HG03280 (cell line): ENCODE measurements around the gene FUT7.

Source experiments
- ATAC-seq: cut with Tn5 transposase; IDR thresholded peaks from one replicate; pipeline ENCODE4 v1.9.1; 2021; ENCODE audit warnings: mild to moderate bottlenecking, moderate library complexity; ENCODE audit not compliant: unreplicated experiment

The FUT7 gene

DNA sequence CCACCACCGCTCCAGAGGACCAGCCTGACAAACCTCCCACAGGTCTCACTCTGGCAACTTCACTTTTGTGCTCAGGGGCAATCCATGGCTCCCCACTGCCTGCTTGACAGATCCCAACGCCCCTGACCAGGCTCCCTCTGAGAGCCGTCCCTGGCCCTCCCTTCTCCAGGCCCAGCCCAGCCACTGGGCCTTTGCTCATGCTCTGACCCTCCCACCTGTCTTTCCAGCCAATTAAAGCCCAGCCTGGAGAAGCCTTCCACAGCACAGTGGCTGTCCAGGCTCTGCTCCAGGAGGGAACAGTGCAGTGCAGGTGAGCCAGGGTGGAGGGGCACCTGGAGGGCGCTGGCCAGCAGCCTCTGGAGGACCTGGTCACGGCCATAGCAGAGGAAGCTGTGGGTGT, 18.7 kb upstream of the FUT7 start:
- ATAC-seq: no peak

DNA sequence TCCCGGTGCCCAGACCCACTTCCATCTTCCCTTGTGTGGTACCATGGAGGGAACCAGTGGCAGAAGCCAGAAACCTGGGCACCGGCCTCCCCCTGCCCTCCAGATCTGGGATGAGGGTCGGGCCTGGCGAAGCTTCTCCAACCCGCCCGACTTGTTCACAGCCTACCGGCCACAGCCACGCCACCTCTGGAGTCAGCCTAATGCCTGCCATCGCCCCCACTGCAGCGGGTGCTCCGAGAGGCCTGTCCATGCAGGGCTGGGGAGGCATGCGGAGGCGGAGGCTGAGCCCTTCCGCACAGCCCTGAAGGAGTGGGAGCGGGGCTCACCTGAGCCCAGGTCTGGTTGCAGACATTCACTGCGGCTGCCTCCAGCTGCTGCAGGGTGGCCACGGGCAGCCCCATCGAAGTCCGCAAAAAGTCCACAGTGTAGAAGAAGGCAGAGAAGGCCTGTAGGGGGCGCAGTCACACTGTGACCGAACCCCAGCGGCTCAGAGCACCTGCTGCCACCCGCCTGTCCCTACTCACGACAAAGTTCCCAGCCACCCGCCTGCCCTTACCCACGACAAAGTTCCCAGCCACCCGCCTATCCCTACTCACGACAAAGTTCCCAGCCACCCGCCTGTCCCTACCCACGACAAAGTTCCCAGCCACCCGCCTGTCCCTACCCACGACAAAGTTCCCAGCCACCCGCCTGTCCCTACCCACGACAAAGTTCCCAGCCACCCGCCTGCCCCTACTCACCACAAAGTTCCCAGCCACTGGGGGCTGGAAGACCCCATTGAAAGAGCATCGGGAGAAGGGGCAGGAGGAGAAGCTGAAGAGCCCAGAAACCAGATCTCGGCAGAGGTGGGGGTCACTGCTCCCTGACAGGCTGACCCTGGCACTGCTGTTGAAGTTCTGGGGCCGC, 17.9 kb upstream of the FUT7 start:
- ATAC-seq: no peak

DNA sequence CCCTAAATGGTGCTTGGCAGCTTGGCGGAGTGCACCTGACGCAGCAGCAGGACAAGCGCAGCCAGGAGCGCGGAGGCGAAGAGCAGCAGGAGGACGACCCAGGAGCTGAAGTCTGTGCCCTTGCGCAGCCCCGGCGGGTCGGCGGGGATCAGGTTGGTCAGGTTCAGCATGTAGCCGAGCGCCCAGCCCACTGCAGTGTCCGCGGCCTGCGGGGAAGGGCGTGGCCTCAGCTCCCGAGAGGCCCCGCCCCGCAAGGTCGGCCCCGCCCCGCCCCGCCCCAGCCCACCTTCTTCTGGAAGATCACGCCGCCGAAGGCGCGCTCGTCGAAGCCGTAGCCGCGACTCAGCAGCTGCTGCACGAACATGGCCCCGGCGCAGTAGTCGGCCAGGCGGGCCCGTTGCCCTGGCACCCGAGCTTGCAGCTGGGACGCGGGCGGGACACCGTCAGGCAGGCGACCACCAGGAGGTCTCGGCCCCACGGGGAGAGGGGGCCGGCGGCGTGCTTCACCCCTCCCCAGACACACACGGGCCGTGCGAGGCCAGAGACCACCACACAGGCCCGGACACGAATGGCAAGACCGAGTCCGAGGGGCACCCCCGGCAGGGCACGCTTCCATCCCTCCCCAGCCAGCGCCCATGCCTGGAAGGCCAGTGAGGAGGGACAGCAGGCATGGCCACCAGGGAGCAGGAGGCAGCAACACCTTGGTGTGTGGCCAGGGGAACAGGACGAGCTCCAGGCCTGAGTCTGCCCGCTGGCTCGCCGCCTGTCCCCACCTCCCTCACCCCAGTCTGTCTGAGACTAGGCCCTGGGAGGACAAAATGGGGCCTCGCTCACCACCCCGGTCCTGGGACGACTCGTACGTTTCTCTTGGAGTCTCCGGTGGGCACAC, 17.0 kb upstream of the FUT7 start:
- no peak for ATAC-seq

DNA sequence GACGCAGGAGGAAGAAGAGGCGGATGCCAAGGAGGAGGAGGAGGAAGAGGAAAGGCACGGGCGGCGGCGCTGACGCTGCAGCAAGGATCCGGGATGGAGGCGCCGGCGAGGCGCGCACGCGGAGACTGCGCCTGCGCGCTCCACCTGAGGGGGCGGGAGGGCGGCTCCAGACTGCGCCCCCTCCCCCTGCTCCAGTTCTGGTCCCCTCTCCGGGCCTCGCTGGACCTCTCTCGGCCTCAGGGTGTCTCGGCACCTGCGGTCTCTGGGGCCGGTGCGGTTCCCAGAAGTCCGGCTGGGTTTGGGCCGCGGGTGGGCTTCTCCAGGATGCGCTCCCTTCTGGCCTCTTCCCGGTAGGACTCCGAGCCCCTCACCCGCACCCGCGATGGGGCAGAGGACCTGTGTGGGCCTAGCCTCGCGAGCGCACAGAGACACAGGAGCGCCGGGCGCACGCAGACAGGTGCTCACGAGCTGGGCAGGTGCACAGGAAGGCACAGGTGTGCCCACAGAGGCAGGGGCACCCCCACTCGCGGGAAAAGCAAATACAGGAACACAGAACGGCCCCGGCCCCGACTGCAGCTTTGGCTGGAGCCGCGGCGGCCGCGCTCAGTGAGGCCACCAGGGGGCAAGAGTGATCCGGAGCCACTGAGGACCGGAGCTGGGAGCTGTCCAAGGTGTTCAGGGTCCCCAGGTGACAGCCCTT, 14.3 kb upstream of the FUT7 start, which contains the start of gene NPDC1:
Gene NPDC1, minus strand, starts transcription at position 90 of the 700 bp plus-strand sequence. CDS start 188 bp downstream, outside the sequence.
- ATAC-seq: no peak

DNA sequence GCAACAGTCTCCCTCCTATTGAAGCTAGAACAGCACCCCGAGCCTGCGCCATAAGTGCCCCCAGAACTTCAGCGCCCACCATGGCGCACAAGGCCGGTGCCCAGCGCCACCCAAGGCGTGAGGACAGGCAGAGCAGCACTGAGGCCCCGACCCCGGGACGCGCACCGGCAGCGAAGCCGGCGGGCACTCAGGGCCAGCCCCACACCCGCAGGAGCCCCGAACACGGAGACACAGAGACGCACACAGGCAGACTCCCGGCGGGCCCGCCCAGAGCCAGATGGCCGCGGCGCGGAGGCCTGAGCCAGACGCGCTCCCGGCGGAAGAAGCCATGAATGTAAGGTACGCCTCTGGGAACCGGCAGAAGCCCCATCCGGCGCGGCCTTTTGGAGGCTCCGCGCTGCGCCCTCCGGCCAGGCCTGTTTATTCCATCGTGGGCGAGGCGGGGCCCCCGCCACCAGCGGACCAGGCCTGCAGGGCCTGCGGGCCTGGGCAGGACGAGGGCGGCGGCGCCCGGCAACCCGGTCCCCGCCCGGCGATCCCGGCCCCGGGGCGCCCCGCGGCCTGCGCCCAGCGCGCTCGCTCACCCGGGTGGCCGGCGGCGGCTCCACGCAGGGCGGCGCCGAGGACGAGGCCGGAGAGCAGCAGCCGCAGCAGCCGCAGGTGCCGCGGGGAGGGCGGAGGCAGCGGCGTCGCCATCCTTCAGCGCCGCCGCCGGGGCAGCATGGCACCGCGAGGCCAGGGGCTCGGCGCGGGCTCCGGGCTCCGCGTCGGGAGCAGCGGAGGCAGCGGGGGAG, 13.6 kb upstream of the FUT7 start:
- ATAC-seq: no peak

DNA sequence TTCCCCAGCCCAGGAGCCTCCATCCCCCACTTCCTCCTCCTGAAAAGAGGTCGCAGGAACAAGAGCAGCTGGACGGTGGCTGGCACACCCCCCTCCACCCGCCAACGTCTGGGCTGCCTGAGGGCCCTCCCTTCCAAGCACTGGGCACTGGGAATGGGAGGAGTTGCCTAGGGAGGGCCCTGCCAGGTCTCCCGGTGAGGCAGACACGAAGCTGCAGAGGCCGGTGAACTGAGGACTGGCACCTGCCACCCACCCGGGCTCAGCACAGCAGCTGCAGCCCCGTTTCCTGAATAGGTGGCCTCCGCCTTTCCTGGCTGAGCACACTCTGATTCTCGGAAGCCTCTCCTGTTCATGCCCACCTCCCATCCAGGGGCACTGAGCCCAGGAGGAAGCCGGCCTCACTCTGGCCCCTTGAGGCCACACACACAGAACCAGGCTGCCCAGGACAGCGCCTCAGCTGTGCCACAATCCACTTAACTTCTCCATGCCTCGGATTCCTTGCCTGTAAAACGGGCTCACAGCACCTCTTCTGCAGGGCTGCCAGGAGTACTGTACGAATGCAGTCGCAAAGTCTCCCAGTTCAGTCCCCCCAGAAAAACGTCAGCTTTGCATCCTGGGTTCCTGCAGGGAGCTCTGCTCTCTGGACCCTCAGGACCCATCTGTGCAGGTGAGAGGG, 12.8 kb upstream of the FUT7 start:
- ATAC-seq: no peak

DNA sequence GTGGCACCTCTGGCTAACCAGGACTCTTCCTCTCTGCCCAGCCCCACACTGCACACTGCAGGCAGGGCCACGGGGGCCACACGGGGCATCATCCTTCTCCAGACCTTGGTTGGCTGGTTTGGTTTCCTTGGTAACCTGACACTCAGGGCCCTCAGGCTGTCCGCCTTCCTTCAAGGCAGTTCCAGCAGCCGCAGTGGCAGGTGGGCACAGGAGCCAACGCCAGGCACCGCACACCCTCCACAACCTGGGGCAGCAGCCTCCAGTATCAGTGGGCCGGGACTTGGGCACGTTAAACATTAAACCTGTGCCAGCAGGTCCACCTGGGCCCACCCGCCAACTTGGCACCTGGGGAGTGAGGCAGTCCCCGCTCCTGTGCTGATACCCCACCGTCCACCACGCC, 12.1 kb upstream of the FUT7 start:
- no peak for ATAC-seq

DNA sequence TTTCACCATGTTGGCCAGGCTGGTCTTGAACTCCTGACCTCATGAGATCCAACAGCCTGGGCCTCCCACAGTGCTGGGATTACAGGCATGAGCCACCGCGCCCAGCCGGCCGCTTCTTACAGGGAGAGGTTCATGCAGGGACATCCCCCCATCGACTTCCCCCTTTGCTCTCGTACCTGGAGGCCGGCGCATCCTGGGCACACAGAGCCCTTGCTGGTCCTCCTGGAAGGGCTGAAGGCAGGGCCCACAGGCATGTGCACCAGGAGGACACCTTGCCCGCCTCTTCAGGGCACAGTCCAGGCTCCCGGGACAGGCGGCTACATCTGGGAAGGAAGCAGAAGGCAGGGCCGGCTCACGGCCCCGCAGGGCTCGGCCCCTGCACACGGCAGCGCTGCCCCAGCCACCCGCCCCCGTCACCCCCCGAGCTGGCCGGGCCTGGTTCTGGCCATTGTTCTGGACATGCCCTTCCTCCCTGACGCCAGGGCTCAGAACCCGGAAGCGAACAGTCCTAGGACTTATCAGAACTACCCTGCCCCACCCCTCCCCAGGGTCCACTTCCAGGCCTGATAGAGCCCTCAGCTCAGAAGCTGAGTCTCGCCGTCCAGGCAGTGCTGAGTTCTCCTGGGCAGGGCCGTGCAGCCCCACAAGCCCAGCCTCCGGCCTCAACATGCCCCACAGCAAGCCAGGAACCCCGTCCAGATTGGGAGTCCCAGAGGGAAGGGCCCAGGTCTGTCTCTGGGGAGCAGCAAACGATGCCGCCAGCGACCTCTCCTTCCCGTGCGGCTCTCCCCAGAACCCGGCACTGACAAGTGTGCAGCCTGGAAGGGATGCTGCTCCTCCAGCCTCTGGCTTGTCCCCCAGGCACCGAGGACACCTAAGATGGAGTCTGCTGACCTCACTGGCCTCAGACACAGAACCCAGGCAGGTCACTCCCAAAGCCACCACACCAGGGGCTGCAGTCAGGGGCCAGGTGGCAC, 11.2 kb upstream of the FUT7 start:
- no peak for ATAC-seq

DNA sequence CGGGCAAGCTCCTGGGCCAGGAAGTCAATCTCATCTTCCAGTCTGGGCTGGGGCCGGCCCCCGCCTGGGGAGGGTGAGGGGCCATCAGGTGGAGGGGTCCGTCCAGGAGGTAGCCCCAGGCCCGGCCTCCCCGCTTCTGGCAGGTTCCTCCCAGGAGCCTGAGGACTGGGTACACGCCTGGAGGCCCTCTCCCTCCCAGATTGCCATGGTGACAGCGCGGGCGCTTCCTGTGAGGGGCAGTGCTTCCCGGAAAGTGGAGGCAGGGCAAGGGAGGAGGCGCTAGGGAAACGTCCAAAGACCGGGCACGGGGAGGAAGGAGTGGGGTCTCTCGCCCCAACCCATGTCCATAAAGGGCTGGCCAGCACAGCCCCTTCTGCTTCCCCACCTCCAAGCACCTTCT, 9.2 kb upstream of the FUT7 start:
- no peak for ATAC-seq

DNA sequence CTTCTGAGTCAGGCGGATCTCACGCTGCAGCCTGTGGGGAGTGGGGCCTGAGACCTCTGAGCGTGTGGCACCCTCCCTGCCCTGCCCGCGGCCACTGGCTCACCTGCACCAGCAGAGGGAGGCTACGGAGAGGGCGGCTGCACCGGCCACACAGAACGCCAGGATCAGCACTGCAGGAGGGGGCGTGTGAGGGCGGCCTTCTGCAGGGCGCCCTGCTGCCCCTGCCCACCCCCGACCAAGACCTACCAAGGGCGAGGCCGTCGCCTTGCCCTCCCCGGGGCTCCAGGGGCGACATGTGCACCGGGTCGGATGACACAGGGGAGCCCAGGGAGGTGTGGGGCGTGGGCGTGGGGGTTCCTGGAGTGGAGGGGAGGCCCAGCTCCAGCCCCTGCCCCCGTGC, 8.7 kb upstream of the FUT7 start:
- no peak for ATAC-seq

DNA sequence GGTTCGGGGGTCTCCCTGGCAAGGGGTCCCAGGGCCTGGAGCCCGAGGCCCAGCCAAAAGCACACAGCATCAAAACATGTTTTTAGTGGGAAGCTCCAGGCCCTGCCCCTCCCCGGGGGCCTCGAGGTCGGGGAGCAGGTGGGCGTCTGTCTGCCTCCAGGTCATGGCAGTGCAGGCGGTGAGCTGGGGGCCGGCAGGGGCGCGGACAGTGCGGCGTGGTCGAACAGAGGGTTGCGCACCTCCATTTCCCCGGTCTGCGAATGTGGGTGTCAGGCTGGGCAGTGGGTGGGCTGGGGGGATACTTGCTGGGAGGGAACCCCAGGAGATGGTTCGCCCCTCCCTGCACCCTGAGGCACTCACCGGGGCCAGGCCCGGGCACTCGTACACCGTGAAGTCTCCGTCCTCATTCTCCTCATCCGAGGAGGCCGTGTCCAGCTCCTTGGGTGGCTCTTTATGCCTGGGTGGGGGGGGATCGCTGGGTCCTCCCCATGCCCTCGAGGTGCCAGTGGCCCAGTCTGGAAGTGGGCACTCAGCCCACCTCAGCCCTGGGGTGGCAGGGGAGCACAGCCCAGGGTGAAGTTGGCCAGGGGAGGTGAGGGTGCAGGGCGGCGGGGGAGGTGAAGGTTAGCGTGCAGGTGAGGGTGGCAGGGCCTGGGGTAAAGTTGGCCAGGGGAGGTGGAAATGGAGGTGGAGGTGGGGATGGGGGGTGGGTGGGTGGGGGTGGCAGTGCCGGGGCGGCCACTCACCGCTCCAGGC, 7.9 kb upstream of the FUT7 start:
- no peak for ATAC-seq

DNA sequence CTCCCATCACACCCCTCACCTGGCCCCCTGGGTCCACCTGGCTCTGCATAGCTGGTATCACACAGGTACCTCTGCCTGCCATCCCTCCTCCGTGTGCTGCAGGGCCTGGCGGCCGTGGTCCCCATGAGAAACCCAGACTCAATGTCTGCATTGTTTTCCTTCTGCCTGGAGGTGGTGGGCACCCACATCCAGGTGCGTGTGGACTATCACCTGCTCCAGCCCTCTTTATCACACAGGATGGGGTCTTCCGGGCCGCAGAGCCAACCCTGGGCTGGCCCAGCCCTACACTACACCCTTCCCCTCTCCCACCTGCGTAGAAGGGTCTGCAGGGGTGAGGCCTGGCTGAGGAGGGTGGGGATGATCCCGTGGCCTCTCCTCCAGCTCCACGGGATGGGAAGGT, 7.0 kb upstream of the FUT7 start:
- ATAC-seq: no peak

DNA sequence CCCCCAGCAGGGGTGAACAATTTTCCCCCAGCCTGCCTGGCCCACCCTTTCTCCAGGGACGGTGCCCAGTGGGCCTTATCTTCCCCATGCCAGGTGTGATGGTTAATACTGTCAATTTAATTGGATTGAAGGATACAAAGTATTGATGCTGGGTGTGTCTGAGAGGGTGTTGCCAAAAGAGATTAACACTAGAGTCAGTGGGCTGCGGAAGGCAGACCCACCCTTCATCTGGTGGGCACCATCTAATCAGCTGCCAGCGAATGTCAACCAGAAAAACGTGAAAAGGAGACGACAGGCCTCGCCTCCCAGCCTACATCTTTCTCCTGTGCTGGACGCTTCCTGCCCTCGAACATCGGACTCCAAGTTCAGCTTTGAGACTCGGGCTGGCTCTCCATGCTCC, 5.6 kb upstream of the FUT7 start:
- ATAC-seq: no peak

DNA sequence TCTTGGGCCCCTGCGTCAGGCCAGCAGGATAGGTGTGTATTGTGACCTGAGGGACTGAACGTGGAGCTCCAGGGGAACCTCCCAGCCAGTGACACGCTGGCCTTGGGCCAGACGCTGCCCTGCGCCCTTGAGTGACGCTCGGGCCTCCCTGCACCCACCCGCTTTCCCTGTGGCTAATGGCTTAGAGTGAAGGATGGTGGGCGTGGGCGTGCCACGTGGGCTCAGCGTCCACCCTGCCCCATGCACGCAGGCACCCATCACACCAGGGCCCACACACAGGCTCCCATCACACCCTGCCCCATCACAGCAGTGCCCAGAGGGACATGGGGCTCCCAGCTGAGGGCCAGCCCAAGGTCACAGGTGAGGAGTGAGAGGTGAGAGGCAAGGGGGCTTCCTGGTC, 5.1 kb upstream of the FUT7 start:
- ATAC-seq: no peak

DNA sequence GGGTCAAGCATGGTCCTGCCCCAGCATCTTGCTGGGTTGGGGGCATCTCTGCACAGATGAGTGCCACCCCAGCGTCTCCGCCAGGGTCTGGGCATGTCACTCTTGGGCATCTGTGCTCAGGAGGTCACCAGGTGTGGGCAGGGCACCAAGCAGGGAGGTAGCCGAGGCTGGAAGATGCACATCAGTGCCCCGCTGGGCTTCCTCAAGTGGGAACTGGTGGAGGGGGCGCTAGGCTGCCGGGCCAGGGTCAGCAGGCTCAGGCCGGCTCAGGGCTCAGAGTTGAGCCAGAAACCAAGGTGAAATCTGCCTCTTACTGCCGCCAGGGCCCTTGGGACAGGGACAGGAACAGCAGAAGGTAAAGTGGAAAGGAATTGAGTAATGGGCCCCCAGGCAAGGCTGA, 4.0 kb upstream of the FUT7 start:
- ATAC-seq: no peak

DNA sequence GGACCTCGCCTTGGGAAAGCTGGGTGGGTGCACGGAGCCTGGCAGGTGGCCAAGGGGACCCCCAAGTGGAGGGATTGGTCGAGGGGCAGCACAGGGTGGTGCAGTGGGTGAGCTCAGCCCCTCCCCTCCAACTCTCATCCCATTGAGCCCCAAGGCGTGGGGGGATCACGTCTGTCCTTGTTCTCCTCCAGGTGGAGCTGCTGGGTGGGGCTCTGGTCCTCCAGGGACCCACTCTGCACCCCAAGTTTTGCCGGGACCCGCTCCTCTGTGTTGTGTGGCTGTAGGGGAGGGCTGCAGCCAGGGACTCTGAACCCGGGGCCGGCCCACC, 3.6 kb upstream of the FUT7 start:
- no peak for ATAC-seq

DNA sequence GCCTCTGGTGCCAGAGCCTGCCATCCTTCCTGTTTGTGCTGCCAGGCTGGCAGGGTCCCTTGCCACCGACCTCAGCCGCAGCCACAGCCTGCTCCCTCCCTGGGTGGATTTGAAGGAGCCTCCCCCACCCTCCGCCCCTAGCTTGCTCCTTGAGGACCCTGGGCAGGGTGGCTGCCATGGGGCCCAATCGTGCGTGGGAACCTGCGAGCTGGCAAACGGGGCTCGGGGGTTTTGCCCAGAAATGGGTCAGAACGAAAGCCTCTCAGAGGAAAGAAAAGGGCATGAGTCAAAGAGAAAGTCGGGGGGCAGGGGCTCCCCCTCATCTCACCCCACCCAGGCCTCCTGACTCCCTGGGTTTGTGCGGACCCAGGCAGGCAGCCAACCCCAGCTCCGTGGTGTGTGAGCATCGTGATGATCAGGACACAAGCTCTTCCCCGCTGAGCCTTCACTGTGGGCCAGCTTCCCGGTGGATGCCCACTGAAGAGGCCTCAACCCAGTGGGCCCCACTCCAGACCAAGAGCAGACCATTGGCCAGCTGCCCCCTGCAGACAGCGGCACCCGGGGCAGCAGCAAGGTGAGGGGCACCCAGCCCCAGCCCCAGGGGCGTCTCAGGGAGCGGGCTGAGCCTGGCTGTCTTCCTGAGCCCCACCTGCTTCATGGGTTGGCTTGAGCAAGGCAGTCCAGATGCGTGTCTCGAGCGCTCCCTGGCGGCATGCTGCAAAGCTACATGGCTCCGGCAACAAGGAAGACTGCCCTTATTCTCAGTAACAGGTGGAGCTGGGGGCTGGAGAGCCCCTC, 3.0 kb upstream of the FUT7 start:
- no peak for ATAC-seq
